HEK293 (cell line): ENCODE results near the gene LAPTM4A.
"Not testable (repeated sequence)": the region's sequence is repeated elsewhere in the genome, so short reads cannot be mapped to it uniquely, and the experiment has no call there.

Experiments used
- CTCF ChIA-PET: fragments of 350-600 bp; formaldehyde crosslinking; extraction: SDS; loops from one replicate; lab custom pipeline; 2021; ENCODE audit warnings: antibody characterized with exemption; lab: Yijun Ruan, JAX
- POLR2A ChIA-PET: fragments of 300-600 bp; formaldehyde crosslinking; extraction: SDS; loops from one replicate; lab custom pipeline; 2020; ENCODE audit warnings: antibody characterized with exemption, inconsistent platforms; lab: Yijun Ruan, JAX
- H3K27ac ChIP-seq: fragments of 200-500 bp; sonication (Bioruptor generic); 2 replicates; pipeline ENCODE4 v1.5.1; 2014; ENCODE audit warnings: low read depth, low read length, control low read depth, inconsistent platforms; ENCODE audit errors: extremely low read depth
- H3K36me3 ChIP-seq, 2 experiments: fragments of 200-500 bp in 1 of 2; sonication (Bioruptor generic) in 1 of 2; 1 replicate in 1 of 2; 2 replicates in 1 of 2; pipeline ENCODE4 v1.5.1; 2014 to 2017; ENCODE audit warnings: inconsistent platforms in 2 of 2, low read length in 2 of 2; ENCODE audit not compliant: control insufficient read depth in 2 of 2, insufficient read depth in 1 of 2
- H3K4me1 ChIP-seq: fragments of 200-500 bp; sonication (Bioruptor generic); 2 replicates; pipeline ENCODE4 v1.5.1; 2014; ENCODE audit warnings: mild to moderate bottlenecking, low read length, inconsistent platforms; ENCODE audit not compliant: control insufficient read depth, insufficient read depth
- H3K4me3 ChIP-seq: 2 replicates; pipeline ENCODE4 v1.5.1; 2011; ENCODE audit warnings: low read depth, mild to moderate bottlenecking, control low read depth, low read length, moderate library complexity
- H3K9me3 ChIP-seq: fragments of 200-500 bp; sonication (Bioruptor generic); 2 replicates; pipeline ENCODE4 v1.5.1; 2014; ENCODE audit warnings: low read depth, low read length, inconsistent platforms; ENCODE audit not compliant: control insufficient read depth, insufficient read depth
- KLF17 ChIP-seq: fragments of 450-650 bp; formaldehyde crosslinking; IDR thresholded peaks from 2 replicates; pipeline ENCODE4 v1.5.1; 2016; ENCODE audit warnings: missing biosample characterization, missing genetic modification characterization
- PRDM10 ChIP-seq: fragments of 450-650 bp; formaldehyde crosslinking; IDR thresholded peaks from 2 replicates; pipeline ENCODE4 v1.5.1; 2016; ENCODE audit warnings: missing biosample characterization, missing genetic modification characterization
- SP2 ChIP-seq: fragments of 450-650 bp; formaldehyde crosslinking; IDR thresholded peaks from 2 replicates; pipeline ENCODE4 v1.5.1; 2016; ENCODE audit warnings: missing biosample characterization, missing genetic modification characterization
- WT1 ChIP-seq: fragments of 450-650 bp; formaldehyde crosslinking; IDR thresholded peaks from 2 replicates; pipeline ENCODE4 v1.5.1; 2016; ENCODE audit warnings: missing biosample characterization, missing genetic modification characterization
- ZBTB17 ChIP-seq: fragments of 450-650 bp; formaldehyde crosslinking; IDR thresholded peaks from 2 replicates; pipeline ENCODE4 v1.5.1; 2016; ENCODE audit warnings: missing biosample characterization, missing genetic modification characterization
- ZFP69B ChIP-seq: fragments of 450-650 bp; formaldehyde crosslinking; IDR thresholded peaks from 2 replicates; pipeline ENCODE4 v1.5.1; 2016; ENCODE audit warnings: missing biosample characterization, missing genetic modification characterization
- ZNF169 ChIP-seq: fragments of 450-650 bp; formaldehyde crosslinking; IDR thresholded peaks from 2 replicates; pipeline ENCODE4 v1.5.1; 2016; ENCODE audit warnings: missing biosample characterization, missing genetic modification characterization
- ZNF391 ChIP-seq: fragments of 450-650 bp; formaldehyde crosslinking; IDR thresholded peaks from 2 replicates; pipeline ENCODE4 v1.5.1; 2016; ENCODE audit warnings: low read depth, missing biosample characterization, missing genetic modification characterization, borderline replicate concordance
- ZNF473 ChIP-seq: fragments of 450-650 bp; formaldehyde crosslinking; IDR thresholded peaks from 2 replicates; pipeline ENCODE4 v1.5.1; 2017; ENCODE audit warnings: missing biosample characterization, missing genetic modification characterization
- ZNF529 ChIP-seq: fragments of 450-650 bp; formaldehyde crosslinking; IDR thresholded peaks from 2 replicates; pipeline ENCODE4 v1.5.1; 2017; ENCODE audit warnings: missing genetic modification characterization, missing biosample characterization; ENCODE audit not compliant: insufficient replicate concordance
- ZNF571 ChIP-seq: fragments of 450-650 bp; formaldehyde crosslinking; IDR thresholded peaks from 2 replicates; pipeline ENCODE4 v1.5.0; 2017; ENCODE audit warnings: missing biosample characterization, missing genetic modification characterization
- ZNF610 ChIP-seq: fragments of 450-650 bp; formaldehyde crosslinking; IDR thresholded peaks from 2 replicates; pipeline ENCODE4 v1.5.1; 2016; ENCODE audit warnings: missing biosample characterization, missing genetic modification characterization, borderline replicate concordance
- ZNF626 ChIP-seq: fragments of 450-650 bp; sonication (Bioruptor Pico); formaldehyde crosslinking; IDR thresholded peaks from 2 replicates; pipeline ENCODE4 v1.5.1; 2018; ENCODE audit warnings: missing biosample characterization, missing genetic modification characterization, inconsistent platforms
- ZNF692 ChIP-seq: fragments of 450-650 bp; formaldehyde crosslinking; IDR thresholded peaks from 2 replicates; pipeline ENCODE4 v1.5.1; 2016; ENCODE audit warnings: missing biosample characterization, missing genetic modification characterization
- ZNF777 ChIP-seq: fragments of 450-650 bp; formaldehyde crosslinking; IDR thresholded peaks from 2 replicates; pipeline ENCODE4 v1.5.1; 2017; ENCODE audit warnings: missing biosample characterization, missing genetic modification characterization, borderline replicate concordance
- ZNF791 ChIP-seq: fragments of 450-650 bp; formaldehyde crosslinking; IDR thresholded peaks from 2 replicates; pipeline ENCODE4 v1.5.1; 2016; ENCODE audit warnings: missing biosample characterization, missing genetic modification characterization
- ZSCAN4 ChIP-seq: fragments of 450-650 bp; formaldehyde crosslinking; IDR thresholded peaks from 2 replicates; pipeline ENCODE4 v1.5.1; 2017; ENCODE audit warnings: missing biosample characterization, missing genetic modification characterization

LAPTM4A gene

GRCh38 chr2:20074901-20075300 lies 23.5 kb upstream of the LAPTM4A start:
- H3K36me3 ChIP-seq, result no peaks in the 10 kb centered on the region
- TF ChIP-seq ZFP69B (tag by site-specific recombination) (no peak), ZNF777 (no peak), ZBTB17 (tag by site-specific recombination) (no peak), PRDM10 (tag by site-specific recombination) (no peak), ZNF169 (tag by site-specific recombination) (no peak), ZNF529 (no peak), ZNF626 (tag by site-specific recombination) (no peak)
- H3K4me3 ChIP-seq, result no peak overlapping the region
- CTCF ChIA-PET, result interaction anchor here (0.6 to 0.9 kb wide), 2 partner anchors 16 to 119 kb away, joined by 3 read pairs; no protein-coding TSS in a partner anchor
- POLR2A ChIA-PET, result no interaction called here
- no peaks in the 10 kb centered on the region; the same call in 1 of the 2 replicates for H3K4me1 ChIP-seq
- no peaks in the 10 kb centered on the region for H3K9me3 ChIP-seq
- H3K27ac ChIP-seq, result no peak overlapping the region

GRCh38 chr2:20074046-20074648 lies 22.7 kb upstream of the LAPTM4A start:
- H3K9me3 ChIP-seq, H3K36me3 ChIP-seq, POLR2A ChIA-PET, H3K27ac ChIP-seq, H3K4me1 ChIP-seq, H3K4me3 ChIP-seq: not testable (repeated sequence)
- CTCF ChIA-PET, result interaction anchor here (0.6 to 1.4 kb wide), 3 partner anchors 58 to 217 kb away, joined by 3 to 5 read pairs (median 4); no protein-coding TSS in a partner anchor

- Histone ChIP-seq H3K9me3 (no peaks in the 10 kb centered on the region), H3K27ac (no peak overlapping the region), H3K4me3 (no peak overlapping the region), H3K4me1 (no peaks in the 10 kb centered on the region; the same call in 1 of the 2 replicates), H3K36me3 (no peaks in the 10 kb centered on the region)
- ChIA-PET POLR2A (no interaction called here), CTCF (interaction anchor here (0.9 to 1.4 kb wide), 2 partner anchors 11 to 217 kb away, joined by 5 to 6 read pairs; no protein-coding TSS in a partner anchor)
- TF ChIP-seq ZNF610 (tag by site-specific recombination), result no peak
- no peak for TF ChIP-seq ZNF391 (tag by site-specific recombination)
- TF ChIP-seq ZNF571, result no peak
- TF ChIP-seq ZNF529, result no peak
- TF ChIP-seq WT1 (tag by site-specific recombination), result no peak
- TF ChIP-seq ZNF473 (tag by site-specific recombination), result no peak
Observed at GRCh38 chr2:20073460-20073859, 22.0 kb upstream of the LAPTM4A start.

GRCh38 chr2:20072436-20073158 lies 21.2 kb upstream of the LAPTM4A start:
- POLR2A ChIA-PET, result no interaction called here
- Histone ChIP-seq H3K27ac (no peak overlapping the region), H3K36me3 (no peaks in the 10 kb centered on the region), H3K4me1 (no peaks in the 10 kb centered on the region; the same call in 1 of the 2 replicates), H3K9me3 (no peaks in the 10 kb centered on the region), H3K4me3 (no peak overlapping the region)
- CTCF ChIA-PET, result interaction anchor here (0.9 to 1.4 kb wide), 2 partner anchors 12 to 218 kb away, joined by 5 to 6 read pairs; no protein-coding TSS in a partner anchor
- TF ChIP-seq SP2 (tag by site-specific recombination) (no peak), ZNF791 (tag by site-specific recombination) (no peak), ZNF692 (tag by site-specific recombination) (no peak), ZSCAN4 (tag by site-specific recombination) (no peak), KLF17 (tag by site-specific recombination) (no peak)
